GM19023 (cell line): Measurements from ENCODE around the gene LHCGR.
A peak's percentile ranks its signal among the peaks of the same experiment; 100 is the strongest.

Experiments
- ATAC-seq: cut with Tn5 transposase; IDR thresholded peaks from one replicate; pipeline ENCODE4 v1.9.1; 2021; ENCODE audit warnings: mild to moderate bottlenecking, moderate library complexity; ENCODE audit not compliant: unreplicated experiment

Gene LHCGR

GRCh38 chr2:48755473-48755872 lies at the start of gene LHCGR:
TSS of gene LHCGR (minus strand) at chr2:48755724. CDS start at chr2:48755671, 53 bp downstream.
- ATAC-seq, result no peak

DNA sequence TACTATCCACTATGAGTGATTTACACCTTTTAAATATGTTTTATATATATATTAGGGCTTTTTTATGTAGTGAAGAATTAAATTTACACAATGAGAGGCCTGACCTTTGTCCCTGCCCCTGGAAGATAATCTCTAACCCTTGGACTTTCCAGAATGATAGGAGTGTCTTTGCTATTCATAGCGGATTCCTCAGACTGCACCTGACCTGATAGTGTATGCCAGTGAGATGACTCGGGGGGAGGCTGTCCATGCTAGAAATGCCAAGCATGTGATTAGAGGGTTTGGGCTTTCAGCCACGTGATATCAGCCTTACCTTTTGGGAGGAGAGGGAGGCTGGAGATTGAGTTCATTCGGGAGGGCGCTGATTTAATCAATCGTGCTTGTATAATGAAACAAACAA lies 44.1 kb upstream of the LHCGR start:
- ATAC-seq, result no peak

DNA sequence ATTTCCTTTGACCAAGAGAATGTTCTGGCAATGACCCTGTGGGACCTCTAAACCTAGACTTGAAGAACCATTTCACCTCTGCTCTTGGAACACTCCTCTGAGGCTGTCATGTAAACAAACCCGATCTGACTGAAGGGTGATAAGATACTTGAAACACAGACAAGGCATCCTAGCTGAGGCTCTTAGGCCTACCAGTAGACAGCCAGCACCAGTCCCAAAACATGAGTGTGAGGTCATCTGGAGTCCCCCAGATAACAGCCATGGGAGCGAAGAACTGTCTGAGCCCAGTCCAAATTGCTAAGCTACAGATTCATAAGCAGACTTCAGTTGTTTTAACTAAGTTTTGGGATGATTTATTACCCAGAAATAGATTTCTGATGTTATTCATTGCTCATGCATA lies 39.5 kb upstream of the LHCGR start:
- ATAC-seq, result no peak

- no peak for ATAC-seq
These were observed 38.1 kb upstream of the LHCGR start for GRCh38 chr2:48793671-48794070.

DNA sequence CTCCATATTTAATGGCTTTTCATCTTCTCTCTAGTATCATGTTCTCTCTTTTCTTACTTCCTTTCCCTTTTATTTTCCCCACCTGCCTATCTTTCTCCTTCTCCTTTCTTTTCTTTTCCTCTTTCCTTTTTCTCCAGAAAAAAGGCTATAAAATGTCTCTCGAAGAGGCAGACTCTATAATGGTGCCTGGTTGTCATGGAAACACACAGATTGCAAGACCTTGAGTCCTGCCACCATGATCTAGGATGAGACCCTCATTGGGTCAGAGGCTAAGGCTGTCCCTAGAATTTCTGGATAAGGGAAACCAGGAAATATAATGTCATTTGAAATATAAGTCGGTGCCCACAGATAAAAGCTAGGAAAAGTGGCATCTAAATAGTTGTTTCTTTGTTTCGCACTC lies 36.5 kb upstream of the LHCGR start:
- no peak for ATAC-seq

DNA sequence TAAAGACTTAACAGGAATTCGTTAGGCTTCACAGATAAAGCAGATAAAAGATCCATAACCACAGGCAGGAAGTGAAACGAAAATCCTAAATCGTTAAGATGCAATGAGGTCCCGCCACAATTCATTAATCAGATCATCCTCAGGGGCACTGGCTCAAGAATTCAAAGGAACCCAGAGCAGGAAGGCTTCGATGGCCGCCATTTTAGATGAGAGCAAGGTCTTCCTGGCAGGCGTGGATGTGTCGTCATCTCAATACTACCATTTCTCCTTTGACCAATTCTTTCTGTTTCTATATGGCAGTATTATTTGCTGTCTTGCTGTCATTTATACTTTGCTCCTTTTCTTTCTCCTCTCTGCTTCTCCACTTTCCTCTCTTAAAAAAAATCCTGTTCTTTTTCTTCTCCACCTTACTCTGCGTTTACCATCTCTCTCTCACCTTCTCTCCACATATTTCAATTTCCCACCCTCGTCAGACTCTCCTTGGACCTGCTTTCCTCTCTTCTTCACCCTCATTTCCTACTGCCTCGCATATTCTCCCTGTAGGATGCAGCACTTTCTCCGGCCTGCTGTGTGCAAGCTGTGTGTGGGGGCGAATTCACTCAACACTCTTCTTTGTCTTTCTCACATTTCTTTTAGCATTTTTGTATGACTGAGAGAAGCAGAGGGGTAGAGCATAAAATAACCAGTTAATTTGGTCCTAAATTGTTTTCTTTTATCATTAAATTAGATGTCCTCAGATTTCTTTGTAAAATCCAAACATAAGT lies 35.1 kb upstream of the LHCGR start:
- ATAC-seq, result no peak

- no peak for ATAC-seq
These were observed 32.1 kb upstream of the LHCGR start for GRCh38 chr2:48787580-48787979.

GRCh38 chr2:48781366-48781765 lies 25.8 kb upstream of the LHCGR start:
- ATAC-seq, result no peak

- no peak for ATAC-seq
These were observed 23.6 kb upstream of the LHCGR start for GRCh38 chr2:48779019-48779716.

- no peak for ATAC-seq
These were observed 18.7 kb upstream of the LHCGR start for GRCh38 chr2:48774251-48774650.

- ATAC-seq, result no peak
These were observed 15.9 kb upstream of the LHCGR start for GRCh38 chr2:48771241-48772014.

DNA sequence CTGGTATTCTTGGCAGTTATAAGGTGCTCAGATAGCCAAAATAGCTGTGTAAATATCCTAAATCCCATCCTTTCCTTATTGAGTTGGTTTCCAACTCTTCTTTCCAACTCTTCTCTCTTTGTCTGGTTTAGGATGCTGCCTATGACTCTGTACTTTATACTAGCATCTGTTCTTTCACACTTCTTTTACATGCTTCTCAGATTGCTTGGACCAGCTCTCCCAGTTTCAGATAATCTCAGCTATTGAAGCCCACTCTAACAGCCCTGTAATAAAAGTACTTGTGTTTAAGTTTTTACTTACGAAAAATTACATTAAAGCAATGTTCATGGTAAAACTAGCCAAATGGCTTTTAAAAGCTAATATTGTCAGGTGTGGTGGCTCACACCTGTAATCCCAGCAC lies 14.7 kb upstream of the LHCGR start:
- ATAC-seq, result no peak

DNA sequence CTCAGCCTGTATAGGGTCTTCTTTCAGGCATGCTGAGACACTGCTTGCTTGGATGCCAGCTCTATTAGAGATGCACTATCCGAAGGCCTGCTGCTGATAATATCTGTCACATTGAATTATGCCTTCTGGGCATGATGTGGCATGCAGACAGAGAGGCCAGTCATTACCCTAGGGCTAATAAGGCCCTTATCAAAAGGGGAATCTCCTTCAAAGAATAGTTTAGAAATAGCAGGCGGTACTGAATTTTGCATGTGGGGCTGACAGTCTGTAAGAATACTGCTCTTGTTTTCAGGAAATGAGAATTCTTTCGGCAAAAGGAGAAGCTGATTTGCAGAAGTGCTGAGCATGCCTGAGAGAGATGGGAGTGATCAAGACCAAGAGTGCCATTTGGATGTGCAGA lies 13.1 kb upstream of the LHCGR start:
- no peak for ATAC-seq

GRCh38 chr2:48767330-48767729 lies 11.8 kb upstream of the LHCGR start:
- ATAC-seq, result no peak

DNA sequence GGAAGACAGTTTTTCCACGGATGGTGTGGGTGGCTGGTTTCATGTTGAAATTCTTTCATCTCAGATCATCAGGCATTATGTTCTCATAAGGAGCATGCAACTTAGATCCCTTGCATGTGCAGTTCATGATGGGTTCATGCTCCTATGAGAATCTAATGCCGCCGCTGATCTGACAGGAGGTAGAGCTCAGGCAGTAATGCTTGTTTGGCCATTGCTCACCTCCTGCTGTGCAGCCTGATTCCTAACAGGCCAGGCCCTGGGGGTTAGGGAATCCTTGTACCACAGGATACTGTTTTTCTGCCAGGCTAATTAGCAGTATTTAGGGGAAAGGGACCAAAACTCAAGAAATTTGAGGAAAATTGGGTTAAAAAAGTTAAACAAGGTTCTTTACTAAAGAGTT lies 5.3 kb upstream of the LHCGR start:
- ATAC-seq, result no peak

GRCh38 chr2:48759682-48760081 lies 4.2 kb upstream of the LHCGR start:
- no peak for ATAC-seq

- ATAC-seq, result no peak
These were observed 765 bp upstream of the LHCGR start for GRCh38 chr2:48756289-48756688.

GRCh38 chr2:48754874-48755273 lies 650 bp downstream of the LHCGR start:
- ATAC-seq, result no peak

GRCh38 chr2:48753228-48753627 lies 2.3 kb downstream of the LHCGR start:
- ATAC-seq, result no peak

DNA sequence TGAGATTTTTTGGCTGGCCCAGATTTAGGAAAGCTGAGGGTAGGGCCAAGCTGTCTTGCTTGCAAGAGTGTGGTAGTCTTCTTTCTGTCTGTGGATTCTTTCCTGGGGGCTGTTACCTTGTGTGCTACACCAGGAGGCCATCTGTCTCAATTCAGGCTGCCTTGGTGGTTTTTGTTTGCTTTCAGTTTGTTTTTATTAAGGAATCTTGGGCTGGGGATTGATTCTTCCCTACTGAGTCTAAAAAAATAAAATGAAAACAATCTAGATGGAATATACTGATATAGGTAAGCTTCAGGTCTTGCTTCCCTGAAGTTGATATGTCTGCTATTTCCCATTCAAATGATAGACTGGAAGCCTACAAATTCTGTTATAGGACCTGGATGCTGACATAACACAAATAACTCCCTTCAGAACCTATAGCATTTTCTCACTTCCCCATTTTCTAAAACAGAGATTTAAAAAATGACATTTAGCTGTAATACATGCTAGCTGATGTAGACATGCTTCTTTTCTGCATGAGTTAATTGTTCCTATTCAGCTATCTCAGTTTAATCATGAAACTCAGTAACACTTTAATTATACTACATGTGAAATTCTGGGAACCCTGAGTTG lies 5.3 kb downstream of the LHCGR start:
- ATAC-seq, result peak; percentile 59
